Measurements from ENCODE around the gene NOXRED1.
"Not testable (repeated sequence)": the region's sequence is repeated elsewhere in the genome, so short reads cannot be mapped to it uniquely, and the experiment has no call there.

- TF ChIP-seq EP300 (IDR thresholded peaks at IDR 0.05); CBX2 (IDR thresholded peaks at IDR 0.05; ENCODE audit: borderline replicate concordance, low read depth); SREBF2 (IDR thresholded peaks at IDR 0.05); SMC3 (IDR thresholded peaks at IDR 0.05); BCL3 (IDR thresholded peaks at IDR 0.05); CTCF (IDR thresholded peaks at IDR 0.05); CHD4 (IDR thresholded peaks at IDR 0.05; ENCODE audit: borderline replicate concordance): not testable (repeated sequence)
These were observed 7.8 kb downstream of the NOXRED1 start for GRCh38 chr14:77415403-77416030.
